ENCODE results near the gene IQGAP2.
"Not testable (repeated sequence)": the region's sequence is repeated elsewhere in the genome, so short reads cannot be mapped to it uniquely, and the experiment has no call there.

The IQGAP2 gene

DNA sequence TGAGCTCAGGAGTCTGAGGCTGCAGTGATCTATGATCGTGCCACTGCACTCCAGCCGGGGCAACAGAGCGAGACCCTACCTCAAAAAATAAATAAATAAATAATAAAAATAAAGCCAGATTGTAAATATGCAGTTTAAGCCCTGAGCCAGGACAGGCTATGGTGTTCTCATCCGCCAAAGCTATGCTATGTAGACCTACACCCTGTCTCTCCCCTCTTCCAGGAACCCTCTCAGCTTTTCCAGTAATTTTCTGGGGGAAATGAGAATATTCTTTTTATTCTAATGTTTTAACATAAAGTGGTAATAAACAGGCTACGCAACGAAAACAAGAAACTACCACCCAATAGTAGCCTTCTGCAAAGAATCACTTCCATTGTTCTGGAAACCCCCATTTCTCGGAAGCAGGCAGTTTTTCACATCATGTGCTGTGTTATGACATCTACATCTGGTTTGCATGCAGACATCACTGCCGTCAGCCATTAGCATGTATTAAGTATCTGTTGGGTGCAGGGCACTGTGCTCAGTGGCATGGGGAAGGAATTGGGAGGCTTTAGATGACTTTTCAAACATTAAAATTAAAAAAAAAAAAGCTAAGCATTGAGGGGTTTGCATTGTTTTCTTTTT lies 274.9 kb downstream of the IQGAP2 start:
- DNase-seq: no peak

DNA sequence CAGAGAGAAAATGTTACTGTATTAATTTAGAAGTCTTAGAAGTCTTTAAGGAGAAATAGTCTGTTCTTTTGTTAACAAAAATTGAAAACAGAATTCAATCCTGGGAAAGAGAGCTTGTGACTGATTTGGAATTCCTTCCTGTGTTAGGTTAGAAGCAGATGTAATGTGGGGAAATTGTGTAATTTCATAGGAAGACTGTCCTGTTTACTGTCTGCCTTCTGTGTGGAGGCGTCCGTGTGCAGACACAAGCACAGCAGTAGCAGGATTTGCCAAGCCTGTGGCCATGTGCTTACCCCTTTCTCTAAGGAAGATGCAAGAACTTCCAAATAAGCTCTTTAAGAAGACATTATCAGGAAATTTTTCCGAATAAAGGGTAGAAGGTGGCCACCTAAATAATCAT lies 276.1 kb downstream of the IQGAP2 start:
- DNase-seq: no peak

DNA sequence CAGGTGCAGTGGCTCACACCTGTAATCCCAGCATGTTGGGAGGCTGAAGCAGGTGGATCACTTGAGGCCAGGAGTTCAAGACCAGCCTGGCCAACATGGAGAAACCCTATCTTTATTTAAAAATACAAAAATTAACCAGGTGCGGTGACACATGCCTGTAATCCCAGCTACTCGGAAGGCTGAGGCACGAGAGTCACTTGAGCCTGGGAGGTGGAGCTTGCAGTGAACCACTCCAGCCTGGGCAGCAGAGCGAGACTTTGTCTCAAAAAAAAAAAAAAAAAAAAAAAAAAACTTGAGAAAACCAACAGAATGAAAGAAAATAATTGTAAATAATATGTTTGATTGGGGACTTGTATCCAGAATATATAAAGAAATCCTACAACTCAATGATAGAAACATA lies 277.7 kb downstream of the IQGAP2 start:
- not testable (repeated sequence) for DNase-seq

GRCh38 chr5:76681287-76681686 lies 278.2 kb downstream of the IQGAP2 start:
- no peak for DNase-seq

GRCh38 chr5:76682387-76682786 lies 279.3 kb downstream of the IQGAP2 start:
- DNase-seq: no peak

- no peak for DNase-seq
Measured at GRCh38 chr5:76683816-76684731, 281.0 kb downstream of the IQGAP2 start.

DNA sequence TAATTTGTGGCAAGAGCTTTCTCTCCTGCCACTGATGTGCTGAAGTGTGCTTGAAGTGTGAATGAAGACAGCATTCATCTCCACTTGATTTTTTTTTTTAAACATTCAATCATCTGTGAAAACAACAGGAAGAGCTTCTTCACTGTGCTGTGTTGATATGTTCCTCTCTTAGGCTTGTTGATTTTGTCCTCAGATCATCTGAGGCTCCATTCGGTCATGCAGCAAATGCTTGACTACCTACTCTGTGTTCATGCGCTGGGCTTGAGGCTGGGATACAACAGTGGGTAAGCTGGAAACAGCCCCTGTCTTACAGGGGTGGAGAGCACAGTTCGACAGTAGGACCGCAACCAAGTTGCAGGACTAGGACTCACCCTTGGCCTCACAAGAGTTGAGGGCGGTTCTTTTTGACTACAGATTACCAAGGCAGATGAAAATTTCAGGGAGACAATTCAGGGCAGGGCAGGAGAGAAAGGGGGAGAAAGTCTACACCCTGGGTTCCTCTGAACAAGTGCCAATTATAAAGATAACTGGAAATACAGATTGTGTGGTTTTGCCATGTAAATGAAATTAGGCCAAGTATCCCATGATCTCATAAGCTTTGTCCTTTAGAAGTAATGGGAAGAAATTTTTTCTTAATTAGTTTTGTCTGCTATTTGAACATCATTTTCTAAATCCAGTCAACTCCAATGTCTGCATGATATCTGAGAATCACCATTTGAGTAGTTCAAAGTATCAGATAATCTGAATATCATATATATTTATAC lies 281.9 kb downstream of the IQGAP2 start:
- DNase-seq: peak; percentile 58

DNA sequence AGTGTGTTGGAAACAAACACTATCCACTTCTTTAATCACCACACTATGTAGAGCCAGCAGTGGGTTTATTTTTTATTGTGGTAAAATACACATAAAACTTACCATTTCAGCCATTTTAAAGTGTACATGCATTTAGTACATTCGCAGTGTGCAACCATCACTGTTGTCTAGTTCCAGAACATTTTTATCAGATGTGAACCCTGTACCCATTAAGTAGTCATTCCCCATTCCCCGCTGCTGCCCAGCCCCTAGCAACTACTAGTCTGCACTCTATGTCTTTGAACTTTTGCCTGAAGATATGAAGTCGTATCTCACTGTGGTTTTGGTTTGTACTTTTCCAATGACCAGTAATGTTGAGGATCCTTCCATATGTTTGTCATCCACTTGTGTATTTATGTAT lies 282.6 kb downstream of the IQGAP2 start:
- no peak for DNase-seq

DNA sequence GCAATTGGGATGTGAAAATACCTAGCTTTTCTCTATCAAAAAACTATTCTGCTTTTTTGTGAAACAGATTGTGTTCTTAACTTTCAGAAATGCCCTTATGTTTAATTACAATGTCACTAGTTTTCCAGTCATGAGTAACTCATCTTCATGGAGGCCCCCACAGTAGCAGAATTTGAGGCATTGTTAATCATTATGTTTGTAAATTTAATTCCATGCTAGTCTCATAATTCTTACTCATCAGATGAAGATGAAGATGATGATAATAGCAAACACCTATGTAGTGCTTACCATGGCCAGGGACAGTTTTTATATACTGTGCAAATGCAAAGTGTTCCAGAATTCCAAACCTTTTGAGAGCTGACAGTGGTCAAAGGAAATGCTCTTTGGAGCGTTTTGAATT lies 285.1 kb downstream of the IQGAP2 start:
- no peak for DNase-seq

GRCh38 chr5:76688836-76689235 lies 285.8 kb downstream of the IQGAP2 start:
- no peak for DNase-seq

DNA sequence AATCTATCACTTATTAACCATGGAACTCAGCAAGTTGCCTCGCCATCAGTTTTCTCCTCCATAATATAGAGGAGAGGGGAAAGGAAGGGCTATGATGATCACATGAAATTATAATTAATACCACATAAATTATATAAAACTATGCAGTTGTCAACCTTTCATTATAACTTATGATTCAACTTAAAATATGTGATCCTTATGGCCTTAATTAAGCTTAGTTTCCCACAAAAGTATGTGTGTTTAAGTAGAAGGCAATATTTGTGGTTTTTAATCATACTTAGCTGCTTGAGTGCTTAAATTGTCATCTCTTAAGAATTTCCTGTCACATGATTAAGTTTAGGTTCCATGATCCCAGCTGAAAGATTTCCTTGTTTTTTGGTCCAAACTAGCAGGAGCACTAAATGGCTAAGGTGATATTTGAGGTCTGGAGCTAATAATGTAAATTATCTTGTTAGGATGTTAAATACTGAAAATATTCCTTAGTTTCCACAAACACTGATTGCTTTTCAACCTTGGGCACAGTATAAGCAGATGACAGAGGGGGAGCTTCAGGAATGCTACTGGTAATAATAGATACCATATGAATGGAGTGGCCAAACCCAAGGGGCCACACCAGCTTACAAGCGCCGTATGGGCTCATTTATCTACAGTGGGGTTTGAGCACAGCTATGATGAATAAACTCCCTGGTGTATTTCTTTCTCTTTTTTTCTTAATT lies 286.4 kb downstream of the IQGAP2 start:
- DNase-seq: no peak

- no peak for DNase-seq
Measured at GRCh38 chr5:76690037-76690679, 287.1 kb downstream of the IQGAP2 start.

DNA sequence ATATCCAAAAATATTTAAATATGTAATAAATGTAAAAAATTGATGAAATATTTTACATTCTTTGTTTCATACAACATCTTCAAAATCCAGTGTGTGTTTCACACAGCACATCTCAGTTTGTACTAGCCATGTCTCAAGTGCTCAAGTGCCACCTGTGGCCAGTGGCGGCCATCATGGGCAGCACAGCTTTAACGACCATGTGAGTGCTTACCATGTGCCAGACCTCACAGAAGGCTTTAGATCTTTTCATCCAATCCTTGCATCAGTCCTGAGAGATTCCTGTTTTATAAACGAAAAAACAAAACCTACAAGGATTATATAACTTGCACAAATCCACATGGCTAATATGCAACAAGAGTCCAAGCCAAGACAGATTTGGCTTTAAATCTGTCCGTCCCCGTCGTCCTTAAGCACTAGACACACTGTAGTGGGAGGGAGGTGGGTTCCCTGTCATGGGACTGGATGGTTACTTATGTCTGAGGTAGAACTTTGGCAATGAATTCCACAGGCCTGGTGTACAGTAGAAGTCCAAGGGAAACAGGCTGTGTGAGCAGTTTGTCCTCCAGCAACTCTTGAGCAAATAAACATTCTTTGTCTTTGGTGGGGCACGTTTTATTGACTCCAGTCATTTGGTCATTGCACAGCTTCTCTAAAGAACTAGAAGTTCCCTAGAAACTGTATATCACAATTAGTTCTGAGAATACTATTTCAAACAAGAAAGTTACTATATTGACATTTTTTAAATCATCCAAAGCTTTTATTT lies 287.8 kb downstream of the IQGAP2 start:
- no peak for DNase-seq

GRCh38 chr5:76691467-76692273 lies 288.6 kb downstream of the IQGAP2 start:
- DNase-seq: no peak

DNA sequence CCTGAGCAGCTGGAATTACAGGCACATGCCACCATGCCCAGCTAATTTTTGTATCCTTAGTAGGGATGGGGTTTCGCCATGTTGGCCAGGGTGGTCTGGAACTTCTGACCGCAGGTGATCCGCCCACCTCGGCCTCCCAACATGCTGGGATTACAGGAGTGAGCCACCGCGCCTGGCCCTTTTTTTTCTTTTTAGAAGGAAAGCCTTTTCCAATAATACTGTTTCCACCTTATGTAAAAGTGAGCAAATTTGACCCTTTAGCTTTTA lies 289.1 kb downstream of the IQGAP2 start:
- no peak for DNase-seq

DNA sequence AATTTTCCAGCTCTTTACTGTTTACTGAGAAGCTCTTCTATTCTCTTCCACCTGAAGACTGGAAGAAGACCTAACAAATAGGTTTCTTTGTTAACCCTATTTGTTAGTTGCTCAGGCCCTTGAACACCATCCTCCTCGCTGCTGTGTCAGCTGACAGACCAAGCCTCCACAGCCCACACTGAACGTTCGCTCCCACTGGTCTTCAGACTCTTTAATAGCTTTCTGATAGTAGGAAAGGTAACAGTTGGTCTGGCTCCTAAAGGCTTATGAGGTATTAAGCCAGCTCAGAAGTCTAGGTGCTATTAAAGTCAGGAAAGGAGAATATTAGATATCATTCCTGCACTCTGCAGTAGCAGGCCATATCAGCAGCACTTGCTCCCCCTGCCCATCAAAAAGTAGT lies 289.6 kb downstream of the IQGAP2 start:
- no peak for DNase-seq

DNA sequence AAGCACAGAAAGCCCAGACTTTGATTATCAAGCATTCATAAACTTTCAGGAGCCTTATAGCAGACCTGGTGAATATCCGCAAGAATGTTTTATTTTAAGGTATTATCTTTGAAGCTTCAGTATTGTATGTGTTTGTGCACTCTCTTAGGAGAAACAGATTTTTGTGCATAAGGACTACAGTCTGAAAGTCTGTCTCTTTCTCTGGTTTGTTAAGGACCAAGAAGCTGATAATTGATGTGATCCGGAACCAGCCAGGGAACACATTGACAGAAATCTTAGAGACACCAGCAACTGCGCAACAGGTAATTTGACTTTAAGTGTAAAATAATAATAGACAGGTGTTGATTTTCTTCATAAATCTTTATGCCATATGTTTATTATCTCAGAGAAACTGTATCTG lies 290.1 kb downstream of the IQGAP2 start:
- no peak for DNase-seq

DNA sequence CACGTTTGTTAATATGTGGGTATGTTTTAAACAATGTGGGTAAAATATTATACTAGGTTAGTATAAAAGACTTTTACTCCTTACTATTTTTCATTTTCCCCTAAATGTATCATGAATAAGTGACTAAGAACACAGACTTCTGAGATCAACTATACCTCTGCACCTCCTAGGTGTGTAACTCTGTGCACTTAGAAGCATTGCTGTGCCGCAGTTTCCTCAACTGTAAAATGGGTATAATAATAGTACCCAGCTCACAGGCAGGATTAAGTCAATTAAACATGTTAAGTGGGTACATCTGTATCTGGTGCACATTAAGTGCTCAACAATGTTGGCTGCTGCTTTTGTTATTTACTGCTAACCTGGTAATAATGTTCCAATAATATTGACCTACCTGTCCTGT lies 291.2 kb downstream of the IQGAP2 start:
- no peak for DNase-seq

DNA sequence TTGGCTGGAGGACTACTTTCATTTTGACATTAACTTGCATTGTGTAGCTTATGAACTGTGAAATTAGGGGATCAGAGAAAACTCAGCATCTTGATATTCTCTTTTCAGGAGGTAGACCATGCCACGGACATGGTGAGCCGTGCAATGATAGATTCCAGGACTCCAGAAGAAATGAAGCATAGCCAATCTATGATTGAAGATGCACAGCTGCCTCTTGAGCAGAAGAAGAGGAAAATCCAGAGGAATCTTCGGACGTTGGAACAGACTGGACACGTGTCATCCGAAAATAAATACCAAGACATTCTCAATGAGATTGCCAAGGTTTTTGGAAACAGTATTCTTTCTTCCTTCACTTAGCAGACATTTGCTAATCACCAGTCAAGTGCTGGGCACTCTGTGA lies 292.3 kb downstream of the IQGAP2 start:
- no peak for DNase-seq

DNA sequence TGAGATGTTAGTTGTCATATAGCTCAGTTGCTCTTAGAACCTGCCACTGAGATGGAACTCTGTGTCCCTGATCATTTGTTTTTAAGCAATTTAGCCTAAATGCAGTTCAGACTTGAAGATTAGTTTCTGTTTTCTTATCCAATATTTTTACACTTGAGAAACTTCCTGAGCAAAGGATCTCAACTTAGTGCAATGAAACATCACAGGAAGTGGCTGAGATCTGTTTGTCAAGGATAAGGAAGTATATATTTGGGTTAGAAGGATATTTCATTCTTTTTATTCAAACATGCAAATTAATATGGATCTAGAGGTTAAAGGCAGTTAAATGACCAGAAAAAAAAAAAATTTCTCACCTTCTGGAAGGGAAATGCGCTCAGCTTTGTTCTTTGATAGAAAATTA lies 293.2 kb downstream of the IQGAP2 start:
- no peak for DNase-seq

DNA sequence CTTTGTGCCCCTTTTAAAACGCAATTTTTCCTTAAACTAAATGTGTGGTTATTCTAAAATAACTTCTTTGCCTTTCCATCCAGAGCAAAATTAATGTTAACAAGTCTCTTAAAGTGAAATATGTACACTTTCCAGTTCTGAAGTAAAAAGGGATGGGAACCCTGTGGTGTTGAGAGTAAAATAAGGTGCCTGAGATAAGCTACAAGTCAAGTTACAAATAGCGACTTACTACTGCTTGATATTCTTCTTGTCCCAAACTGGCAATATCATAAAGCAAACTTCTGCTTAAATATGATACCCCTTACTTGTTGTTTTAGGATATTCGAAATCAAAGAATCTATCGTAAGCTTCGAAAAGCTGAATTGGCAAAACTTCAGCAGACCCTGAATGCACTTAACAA lies 294.6 kb downstream of the IQGAP2 start:
- no peak for DNase-seq
